ENCODE measurements around the gene DHX15.

DHX15 gene

DNA sequence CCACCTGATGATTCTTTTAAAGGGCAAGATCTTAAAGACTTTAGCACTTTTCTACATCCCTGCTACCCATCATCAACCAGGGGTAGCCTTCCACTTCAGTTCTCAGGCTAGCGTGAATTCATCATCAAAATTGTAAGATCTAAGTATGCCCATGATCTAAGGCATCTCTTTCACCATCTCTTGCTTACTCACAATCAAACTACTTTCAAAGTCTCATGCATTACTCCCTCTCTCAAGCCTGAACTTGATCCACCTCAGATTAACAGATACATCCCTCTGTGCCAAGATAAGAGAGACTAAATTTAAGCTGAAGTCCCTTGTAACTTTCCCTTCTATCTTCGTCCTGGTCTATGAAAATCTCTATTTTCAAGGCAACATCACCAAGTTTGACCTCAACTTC lies 62.8 kb downstream of the DHX15 start:
- peaks cover 4% of the 10 kb centered on the region for H3K4me1 ChIP-seq (ENCODE audit: control insufficient read depth, insufficient read depth, low read depth, low read length)
- no peak overlapping the region for H2BK15ac ChIP-seq (ENCODE audit: low read depth, poor library complexity, severe bottlenecking)
- H2BK12ac ChIP-seq (ENCODE audit: low read length in 2 of 2): no peak overlapping the region
- no peaks in the 10 kb centered on the region for H3K27me3 ChIP-seq (ENCODE audit: control insufficient read depth in 1 of 2, insufficient read depth in 1 of 2, low read length in 2 of 2)
- H4K8ac ChIP-seq (ENCODE audit: low read length): no peak overlapping the region
- peaks cover 19% of the 10 kb centered on the region for H3K79me1 ChIP-seq (replicated peaks; ENCODE audit: low read length, poor library complexity, severe bottlenecking)
- no peak overlapping the region for H3K4me3 ChIP-seq (ENCODE audit: insufficient read depth in 1 of 2, low read depth in 1 of 2, low read length in 2 of 2)
- no peak overlapping the region for H3K14ac ChIP-seq (ENCODE audit: low read length in 2 of 2)
- no peak overlapping the region for H3K23ac ChIP-seq (ENCODE audit: low read length in 2 of 2)
- WGBS: 99% methylated on average over 2 of the region's 2 CpGs
- no peak overlapping the region for H4K91ac ChIP-seq (ENCODE audit: low read length)
- no peaks in the 10 kb centered on the region for H3K9me3 ChIP-seq (ENCODE audit: control insufficient read depth, low read length)
- H3K9ac ChIP-seq (ENCODE audit: low read length): no peak overlapping the region
- H2BK5ac ChIP-seq (ENCODE audit: low read depth, low read length, poor library complexity, severe bottlenecking): no peak overlapping the region
- no peak overlapping the region for H3K18ac ChIP-seq (ENCODE audit: low read depth in 1 of 2, low read length in 2 of 2)
- no peak overlapping the region for H2AK5ac ChIP-seq (ENCODE audit: low read length, severe bottlenecking)
- H3K4me2 ChIP-seq (ENCODE audit: low read length, poor library complexity, severe bottlenecking): no peak overlapping the region
- H2BK120ac ChIP-seq (ENCODE audit: low read depth, low read length): no peak overlapping the region
- DNase-seq: no peak
- no peak overlapping the region for H3K27ac ChIP-seq (ENCODE audit: low read length, poor library complexity, severe bottlenecking)
- H2AFZ ChIP-seq (ENCODE audit: low read depth, low read length): no peak overlapping the region
- H3K4ac ChIP-seq (ENCODE audit: low read depth in 1 of 2, low read length in 2 of 2): no peak overlapping the region
- H3K36me3 ChIP-seq (ENCODE audit: control insufficient read depth in 1 of 2, insufficient read depth in 2 of 2, low read depth in 1 of 2, low read length in 2 of 2): peaks cover 7 to 78% of the 10 kb centered on the region in 2 experiments

DNA sequence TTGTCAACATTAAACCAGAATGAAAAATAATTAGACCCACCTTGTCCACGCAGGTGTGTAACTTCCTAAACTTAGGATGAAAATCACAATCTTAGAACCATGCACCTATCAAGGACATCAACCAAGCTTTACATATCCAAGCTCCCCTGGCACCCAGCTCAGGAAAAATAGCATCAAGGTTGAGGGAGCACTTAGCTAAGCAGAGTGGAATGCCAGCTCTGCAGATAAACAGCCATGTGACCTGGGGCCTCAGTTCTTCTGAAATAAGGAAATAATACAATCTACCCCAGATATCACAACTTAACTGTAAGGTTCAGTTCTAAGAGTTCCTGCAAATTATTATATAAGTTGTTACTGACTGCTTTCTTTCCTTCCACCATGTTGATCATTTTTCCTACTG lies 64.7 kb downstream of the DHX15 start:
- Histone ChIP-seq H2BK120ac (ENCODE audit: low read depth, low read length) (no peak overlapping the region), H3K9ac (ENCODE audit: low read length) (no peak overlapping the region), H3K14ac (ENCODE audit: low read length in 2 of 2) (no peak overlapping the region), H3K27me3 (ENCODE audit: control insufficient read depth in 1 of 2, insufficient read depth in 1 of 2, low read length in 2 of 2) (no peaks in the 10 kb centered on the region), H2BK12ac (ENCODE audit: low read length in 2 of 2) (no peak overlapping the region), H3K27ac (ENCODE audit: low read length, poor library complexity, severe bottlenecking) (peak overlapping the region; percentile 80), H3K36me3 (ENCODE audit: control insufficient read depth in 1 of 2, insufficient read depth in 2 of 2, low read depth in 1 of 2, low read length in 2 of 2) (peaks cover 3 to 67% of the 10 kb centered on the region in 2 experiments), H2BK15ac (ENCODE audit: low read depth, poor library complexity, severe bottlenecking) (no peak overlapping the region), H3K18ac (ENCODE audit: low read depth in 1 of 2, low read length in 2 of 2) (no peak overlapping the region), H3K4ac (ENCODE audit: low read depth in 1 of 2, low read length in 2 of 2) (no peak overlapping the region), H4K8ac (ENCODE audit: low read length) (no peak overlapping the region), H2AFZ (ENCODE audit: low read depth, low read length) (no peak overlapping the region), H3K9me3 (ENCODE audit: control insufficient read depth, low read length) (no peaks in the 10 kb centered on the region), H4K91ac (ENCODE audit: low read length) (no peak overlapping the region), H3K4me1 (ENCODE audit: control insufficient read depth, insufficient read depth, low read depth, low read length) (peaks cover 4% of the 10 kb centered on the region), H3K23ac (ENCODE audit: low read length in 2 of 2) (no peak overlapping the region), H3K4me3 (ENCODE audit: insufficient read depth in 1 of 2, low read depth in 1 of 2, low read length in 2 of 2) (no peak overlapping the region), H3K4me2 (ENCODE audit: low read length, poor library complexity, severe bottlenecking) (no peak overlapping the region), H2AK5ac (ENCODE audit: low read length, severe bottlenecking) (no peak overlapping the region), H2BK5ac (ENCODE audit: low read depth, low read length, poor library complexity, severe bottlenecking) (no peak overlapping the region), H3K79me1 (replicated peaks; ENCODE audit: low read length, poor library complexity, severe bottlenecking) (peaks cover 21% of the 10 kb centered on the region)
- 94% methylated on average over 1 of the region's 1 CpG for WGBS
- peak; percentile 40 for DNase-seq

DNA sequence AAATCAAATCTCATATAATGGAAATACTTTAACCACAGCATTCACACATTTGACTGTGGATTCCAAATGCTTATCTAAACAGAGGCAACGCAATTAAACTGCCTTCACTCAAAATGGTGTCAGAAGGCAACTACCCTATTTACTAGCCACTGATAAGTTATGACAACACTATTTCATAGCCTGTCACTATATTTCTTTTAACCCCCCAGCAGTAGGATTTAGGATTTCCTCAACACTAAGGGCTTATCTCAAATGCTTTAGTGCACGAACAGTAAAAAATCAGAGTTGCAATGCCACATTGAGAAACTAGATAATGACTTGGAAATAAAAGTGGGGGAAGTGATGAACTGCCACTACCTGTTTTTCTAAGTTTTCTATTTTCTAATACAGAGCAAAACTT lies 66.7 kb downstream of the DHX15 start:
- no peak overlapping the region for H3K4ac ChIP-seq (ENCODE audit: low read depth in 1 of 2, low read length in 2 of 2)
- DNase-seq: no peak
- no peak overlapping the region for H3K9ac ChIP-seq (ENCODE audit: low read length)
- H4K8ac ChIP-seq (ENCODE audit: low read length): no peak overlapping the region
- H3K27ac ChIP-seq (ENCODE audit: low read length, poor library complexity, severe bottlenecking): no peak overlapping the region
- H2BK12ac ChIP-seq (ENCODE audit: low read length in 2 of 2): no peak overlapping the region
- peaks cover 20% of the 10 kb centered on the region for H3K79me1 ChIP-seq (replicated peaks; ENCODE audit: low read length, poor library complexity, severe bottlenecking)
- no peak overlapping the region for H2BK120ac ChIP-seq (ENCODE audit: low read depth, low read length)
- H2AK5ac ChIP-seq (ENCODE audit: low read length, severe bottlenecking): no peak overlapping the region
- H3K27me3 ChIP-seq (ENCODE audit: control insufficient read depth in 1 of 2, insufficient read depth in 1 of 2, low read length in 2 of 2): no peaks in the 10 kb centered on the region
- 97% methylated on average over 2 of the region's 2 CpGs for WGBS
- H3K14ac ChIP-seq (ENCODE audit: low read length in 2 of 2): no peak overlapping the region
- no peaks in the 10 kb centered on the region for H3K9me3 ChIP-seq (ENCODE audit: control insufficient read depth, low read length)
- no peak overlapping the region for H3K4me3 ChIP-seq (ENCODE audit: insufficient read depth in 1 of 2, low read depth in 1 of 2, low read length in 2 of 2)
- peaks cover 3 to 55% of the 10 kb centered on the region in 2 experiments for H3K36me3 ChIP-seq (ENCODE audit: control insufficient read depth in 1 of 2, insufficient read depth in 2 of 2, low read depth in 1 of 2, low read length in 2 of 2)
- H4K91ac ChIP-seq (ENCODE audit: low read length): no peak overlapping the region
- no peak overlapping the region for H3K23ac ChIP-seq (ENCODE audit: low read length in 2 of 2)
- no peak overlapping the region for H2BK5ac ChIP-seq (ENCODE audit: low read depth, low read length, poor library complexity, severe bottlenecking)
- peaks cover 4% of the 10 kb centered on the region for H3K4me1 ChIP-seq (ENCODE audit: control insufficient read depth, insufficient read depth, low read depth, low read length)
- H3K18ac ChIP-seq (ENCODE audit: low read depth in 1 of 2, low read length in 2 of 2): no peak overlapping the region
- H2BK15ac ChIP-seq (ENCODE audit: low read depth, poor library complexity, severe bottlenecking): no peak overlapping the region
- no peak overlapping the region for H3K4me2 ChIP-seq (ENCODE audit: low read length, poor library complexity, severe bottlenecking)
- no peak overlapping the region for H2AFZ ChIP-seq (ENCODE audit: low read depth, low read length)

DNA sequence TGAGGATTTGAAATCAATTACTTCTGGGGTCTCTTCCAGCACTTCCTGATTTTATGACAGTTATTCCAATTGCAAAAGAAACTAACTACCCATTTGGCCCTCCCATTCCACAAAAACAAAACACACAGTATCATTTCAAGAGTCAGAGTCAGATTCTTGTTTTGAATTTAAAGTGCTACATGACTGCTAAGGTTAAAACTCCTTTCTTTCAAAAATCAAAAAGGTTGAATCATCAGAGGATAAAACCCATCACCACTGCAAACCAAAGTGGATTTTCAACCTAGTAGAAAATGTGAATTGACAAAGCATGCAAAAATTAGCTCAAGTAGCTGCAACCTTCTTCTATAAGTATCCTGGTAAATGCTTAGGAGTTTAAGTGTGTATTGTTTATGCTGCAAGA lies 67.4 kb downstream of the DHX15 start:
- Histone ChIP-seq H3K27me3 (ENCODE audit: control insufficient read depth in 1 of 2, insufficient read depth in 1 of 2, low read length in 2 of 2) (no peaks in the 10 kb centered on the region), H3K36me3 (ENCODE audit: control insufficient read depth in 1 of 2, insufficient read depth in 2 of 2, low read depth in 1 of 2, low read length in 2 of 2) (peaks cover 3 to 47% of the 10 kb centered on the region in 2 experiments), H2AK5ac (ENCODE audit: low read length, severe bottlenecking) (no peak overlapping the region), H2BK5ac (ENCODE audit: low read depth, low read length, poor library complexity, severe bottlenecking) (no peak overlapping the region), H3K79me1 (replicated peaks; ENCODE audit: low read length, poor library complexity, severe bottlenecking) (peaks cover 14% of the 10 kb centered on the region), H2BK15ac (ENCODE audit: low read depth, poor library complexity, severe bottlenecking) (no peak overlapping the region), H3K9me3 (ENCODE audit: control insufficient read depth, low read length) (no peaks in the 10 kb centered on the region), H3K4me3 (ENCODE audit: insufficient read depth in 1 of 2, low read depth in 1 of 2, low read length in 2 of 2) (no peak overlapping the region), H2AFZ (ENCODE audit: low read depth, low read length) (no peak overlapping the region), H3K14ac (ENCODE audit: low read length in 2 of 2) (no peak overlapping the region), H4K8ac (ENCODE audit: low read length) (no peak overlapping the region), H3K4me1 (ENCODE audit: control insufficient read depth, insufficient read depth, low read depth, low read length) (peaks cover 4% of the 10 kb centered on the region), H3K4me2 (ENCODE audit: low read length, poor library complexity, severe bottlenecking) (no peak overlapping the region), H3K9ac (ENCODE audit: low read length) (no peak overlapping the region), H3K18ac (ENCODE audit: low read depth in 1 of 2, low read length in 2 of 2) (no peak overlapping the region), H3K27ac (ENCODE audit: low read length, poor library complexity, severe bottlenecking) (no peak overlapping the region), H4K91ac (ENCODE audit: low read length) (no peak overlapping the region), H3K4ac (ENCODE audit: low read depth in 1 of 2, low read length in 2 of 2) (no peak overlapping the region), H3K23ac (ENCODE audit: low read length in 2 of 2) (no peak overlapping the region), H2BK120ac (ENCODE audit: low read depth, low read length) (no peak overlapping the region), H2BK12ac (ENCODE audit: low read length in 2 of 2) (no peak overlapping the region)
- no peak for DNase-seq
